Peyer's patch (tissue), 4 donors: Measurements from ENCODE around the gene LDAF1. TPM values are rescaled to one million over a fixed set of nuclear protein-coding genes. Genes with fewer than 3 reads are reported as not detected.

ENCODE experiments used
- DNase-seq, 3 donors: peaks; one replicate each; pipeline ENCODE4 v3.0.0-alpha.2; 2017 to 2019
- H3K27ac ChIP-seq, 4 donors: fragments of 200-600 bp; sonication (generic); one replicate each; pipeline ENCODE4 v1.5.1; 2016 to 2019
- H3K27me3 ChIP-seq, 2 donors: fragments of 200-600 bp; sonication (generic); one replicate each; pipeline ENCODE4 v1.5.1; 2019
- H3K36me3 ChIP-seq, 3 donors: fragments of 200-600 bp; sonication (generic); one replicate each; pipeline ENCODE4 v1.5.1; 2016 to 2019
- H3K4me1 ChIP-seq, 4 donors: fragments of 200-600 bp; sonication (generic); one replicate each; pipeline ENCODE4 v1.5.1; 2016 to 2019
- H3K4me3 ChIP-seq, 4 donors: fragments of 200-600 bp; sonication (generic); 1 replicate in 3 of 4; 2 replicates in 1 of 4; pipeline ENCODE4 v1.5.1; 2016 to 2019; ENCODE audit warnings: mild to moderate bottlenecking in 1 of 4
- H3K9me3 ChIP-seq, 4 donors: fragments of 200-600 bp; sonication (generic); one replicate each; pipeline ENCODE4 v1.5.1; 2016 to 2019; ENCODE audit warnings: mild to moderate bottlenecking in 1 of 4
- CTCF ChIP-seq, 6 experiments: fragments of 450-650 bp in 4 of 6; fragments of 200-600 bp in 2 of 6; sonication (generic) in 1 of 6; IDR thresholded peaks; one replicate each; pipeline ENCODE4 v1.5.1; 2017 to 2019; ENCODE audit warnings: antibody characterized with exemption in 6 of 6, mild to moderate bottlenecking in 3 of 6, moderate library complexity in 1 of 6
- POLR2A ChIP-seq, 2 donors: fragments of 450-650 bp; IDR thresholded peaks; one replicate each; pipeline ENCODE4 v1.5.1; 2017; ENCODE audit warnings: antibody characterized with exemption in 2 of 2, mild to moderate bottlenecking in 2 of 2, moderate library complexity in 2 of 2
- total RNA-seq, 4 donors: library from RNA; depleted of rRNA; stranded (reverse); fragments of >200 nt; gene quantifications; one replicate each; pipeline ENCODE4 v1.1.0, GENCODE V29; 2016

LDAF1 gene
- total RNA-seq, 4 donors from 2014 or later = 19.0 to 41.5 (median 28.1) TPM

GRCh38 chr16:21226749-21227148, 68.3 kb downstream of the LDAF1 start:
- no peak for TF ChIP-seq POLR2A (IDR thresholded peaks at IDR 0.05)
- no peak for TF ChIP-seq CTCF (IDR thresholded peaks at IDR 0.05)
- H3K9me3 ChIP-seq = no peaks in the 10 kb centered on the region
- no peaks in the 10 kb centered on the region for H3K36me3 ChIP-seq
- no peak overlapping the region for H3K27ac ChIP-seq
- H3K4me3 ChIP-seq = no peak overlapping the region
- no peaks in the 10 kb centered on the region for H3K4me1 ChIP-seq
- DNase-seq = no peak
- no peaks in the 10 kb centered on the region for H3K27me3 ChIP-seq

- H3K27me3 ChIP-seq = no peaks in the 10 kb centered on the region
- no peak overlapping the region for H3K4me3 ChIP-seq
- H3K4me1 ChIP-seq = no peaks in the 10 kb centered on the region
- H3K27ac ChIP-seq = no peak overlapping the region
- no peaks in the 10 kb centered on the region for H3K36me3 ChIP-seq
- TF ChIP-seq POLR2A (IDR thresholded peaks at IDR 0.05) (no peak), CTCF (IDR thresholded peaks at IDR 0.05) (no peak)
- DNase-seq = no peak
- no peaks in the 10 kb centered on the region for H3K9me3 ChIP-seq
Measured at GRCh38 chr16:21227866-21228265, 69.4 kb downstream of the LDAF1 start.

- Histone ChIP-seq H3K27ac (no peak overlapping the region), H3K9me3 (no peaks in the 10 kb centered on the region), H3K36me3 (no peaks in the 10 kb centered on the region), H3K4me1 (no peaks in the 10 kb centered on the region), H3K4me3 (no peak overlapping the region), H3K27me3 (no peaks in the 10 kb centered on the region)
- TF ChIP-seq CTCF (IDR thresholded peaks at IDR 0.05) (no peak), POLR2A (IDR thresholded peaks at IDR 0.05) (no peak)
- DNase-seq = no peak
Measured at GRCh38 chr16:21228361-21228872, 69.9 kb downstream of the LDAF1 start.

Other genes with a start within 250 kb of the LDAF1 start
- 1 to 10 TPM; 2.1 to 6.7 (median 4.5) TPM for gene DNAH3, start 7.8 kb upstream of the LDAF1 start, total RNA-seq
- gene ZP2, start 52.9 kb downstream of the LDAF1 start, total RNA-seq = 1 to 10 TPM in 1 of 4 donors, under 1 TPM in 1, not detected in 2; 0.54 to 2.3 TPM
- 100 to 1,000 TPM in 1 of 4 donors, 10 to 100 TPM in 3; 24.8 to 104 (median 90.3) TPM for gene ANKS4B, start 75.0 kb downstream of the LDAF1 start, total RNA-seq
- gene CRYM, start 119.6 kb downstream of the LDAF1 start, total RNA-seq = 10 to 100 TPM in 1 of 4 donors, 1 to 10 TPM in 2, not detected in 1; 6.4 to 11.6 (median 9.1) TPM